Neutrophil (primary cell): Measurements from ENCODE around the gene KRTAP9-3.
"Not testable (repeated sequence)": the region's sequence is repeated elsewhere in the genome, so short reads cannot be mapped to it uniquely, and the experiment has no call there.

Experiments used
- H3K27ac ChIP-seq: fragments of 200-600 bp; sonication (generic); 2 replicates; pipeline ENCODE4 v1.5.1; 2016; ENCODE audit warnings: mild to moderate bottlenecking, moderate library complexity
- H3K27me3 ChIP-seq: fragments of 200-600 bp; sonication (generic); 2 replicates; pipeline ENCODE4 v1.6.0; 2016; ENCODE audit warnings: mild to moderate bottlenecking
- H3K36me3 ChIP-seq: fragments of 200-600 bp; sonication (generic); 2 replicates; pipeline ENCODE4 v1.5.1; 2017
- H3K4me1 ChIP-seq, 2 experiments: fragments of 200-600 bp in 1 of 2; sonication (generic) in 1 of 2; 1 replicate in 1 of 2; 2 replicates in 1 of 2; pipeline versions ENCODE4 v1.5.1 to v1.6.1; 2013 to 2016; ENCODE audit warnings: low read depth in 1 of 2, low read length in 1 of 2, mild to moderate bottlenecking in 1 of 2, moderate library complexity in 1 of 2; ENCODE audit not compliant: control insufficient read depth in 1 of 2, insufficient read depth in 1 of 2
- H3K4me3 ChIP-seq, 2 experiments: fragments of 200-600 bp in 1 of 2; sonication (generic) in 1 of 2; 1 replicate in 1 of 2; 2 replicates in 1 of 2; pipeline ENCODE4 v1.5.1; 2013 to 2016; ENCODE audit warnings: low read depth in 1 of 2, low read length in 1 of 2, mild to moderate bottlenecking in 1 of 2, moderate library complexity in 1 of 2
- H3K9me3 ChIP-seq: fragments of 200-600 bp; sonication (generic); 2 replicates; pipeline ENCODE4 v1.5.1; 2016
- CTCF ChIP-seq: fragments of 200-600 bp; sonication (generic); IDR thresholded peaks from 2 replicates; pipeline ENCODE4 v1.5.1; 2016; ENCODE audit warnings: antibody characterized with exemption

Gene KRTAP9-3

GRCh38 chr17:41264599-41264998, 32.4 kb downstream of the KRTAP9-3 start:
- no peak for TF ChIP-seq CTCF
- Histone ChIP-seq H3K27me3 (peaks cover 22% of the 10 kb centered on the region), H3K4me1 (no peaks in the 10 kb centered on the region), H3K4me3 (no peak overlapping the region), H3K9me3 (no peaks in the 10 kb centered on the region), H3K36me3 (no peaks in the 10 kb centered on the region), H3K27ac (no peak overlapping the region)

- Histone ChIP-seq H3K27me3 (peaks cover 22% of the 10 kb centered on the region), H3K4me1 (no peaks in the 10 kb centered on the region), H3K27ac (no peak within 1 kb of the TSS), H3K4me3 (no peak within 1 kb of the TSS), H3K9me3 (no peaks in the 10 kb centered on the region), H3K36me3 (no peaks in the 10 kb centered on the region)
- TF ChIP-seq CTCF, result no peak
Observed at GRCh38 chr17:41265078-41265477, 32.8 kb downstream of the KRTAP9-3 start, which contains the start of gene KRTAP9-6. TSS of gene KRTAP9-6 (plus strand) at chr17:41265378. CDS start at chr17:41265378, 0 bp downstream.

- no peak for TF ChIP-seq CTCF
- Histone ChIP-seq H3K9me3 (no peaks in the 10 kb centered on the region), H3K27me3 (peaks cover 18% of the 10 kb centered on the region), H3K27ac (no peak overlapping the region), H3K4me1 (no peaks in the 10 kb centered on the region), H3K36me3 (no peaks in the 10 kb centered on the region), H3K4me3 (no peak overlapping the region)
Observed at GRCh38 chr17:41267711-41268110, 35.5 kb downstream of the KRTAP9-3 start.

GRCh38 chr17:41271323-41271722, 39.1 kb downstream of the KRTAP9-3 start:
- not testable (repeated sequence) for H3K27ac ChIP-seq, H3K4me3 ChIP-seq, H3K4me1 ChIP-seq, H3K36me3 ChIP-seq, H3K27me3 ChIP-seq, H3K9me3 ChIP-seq

GRCh38 chr17:41271858-41272257, 39.6 kb downstream of the KRTAP9-3 start:
- no peaks in the 10 kb centered on the region for H3K4me1 ChIP-seq
- H3K36me3 ChIP-seq, result no peaks in the 10 kb centered on the region
- no peak for TF ChIP-seq CTCF
- H3K4me3 ChIP-seq, result no peak overlapping the region
- no peak overlapping the region for H3K27ac ChIP-seq
- H3K9me3 ChIP-seq, result no peaks in the 10 kb centered on the region
- peaks cover 9% of the 10 kb centered on the region for H3K27me3 ChIP-seq

GRCh38 chr17:41275648-41276190, 43.5 kb downstream of the KRTAP9-3 start, which contains the start of gene KRTAP9-7:
TSS of gene KRTAP9-7 (plus strand) at chr17:41275698. CDS start at chr17:41275698, 0 bp downstream.
- not testable (repeated sequence) for H3K27ac ChIP-seq, H3K4me3 ChIP-seq, H3K4me1 ChIP-seq, H3K36me3 ChIP-seq, H3K9me3 ChIP-seq
- H3K27me3 ChIP-seq, result peaks cover 21% of the 10 kb centered on the region
